SH-SY5Y (cell line): ENCODE measurements around the gene UBE2J2.

Experiments used
- GATA2 ChIP-seq: IDR thresholded peaks from 2 replicates; pipeline ENCODE4 v1.6.1; 2011; ENCODE audit warnings: mild to moderate bottlenecking, low read depth, low read length
- GATA3 ChIP-seq: IDR thresholded peaks from 2 replicates; pipeline ENCODE4 v1.6.1; 2011; ENCODE audit warnings: low read depth, mild to moderate bottlenecking, low read length, moderate library complexity

DNA sequence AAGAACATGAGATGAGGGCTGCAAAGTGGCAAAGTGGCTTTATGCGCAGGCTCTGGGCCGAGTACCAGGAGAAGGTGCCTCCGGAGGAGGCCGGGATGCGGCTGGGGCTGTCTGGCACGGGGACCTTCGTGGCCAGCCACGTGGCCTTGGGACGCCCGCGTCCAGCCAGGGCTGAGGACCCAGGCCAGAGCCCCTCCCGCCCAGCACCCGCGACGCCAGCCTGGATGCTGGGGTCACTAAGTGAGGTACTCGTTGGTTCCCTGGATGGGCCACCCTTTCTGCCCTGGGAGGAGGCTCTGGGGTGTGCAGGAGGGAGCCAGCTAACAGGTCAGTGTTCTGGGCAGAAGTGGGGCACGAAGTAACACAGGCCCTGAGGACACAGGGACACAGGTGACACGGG is 19.2 kb upstream of the UBE2J2 start:
- no peak for TF ChIP-seq GATA2
- TF ChIP-seq GATA3 = no peak
